ENCODE data around the gene DHX58.

Gene DHX58

DNA sequence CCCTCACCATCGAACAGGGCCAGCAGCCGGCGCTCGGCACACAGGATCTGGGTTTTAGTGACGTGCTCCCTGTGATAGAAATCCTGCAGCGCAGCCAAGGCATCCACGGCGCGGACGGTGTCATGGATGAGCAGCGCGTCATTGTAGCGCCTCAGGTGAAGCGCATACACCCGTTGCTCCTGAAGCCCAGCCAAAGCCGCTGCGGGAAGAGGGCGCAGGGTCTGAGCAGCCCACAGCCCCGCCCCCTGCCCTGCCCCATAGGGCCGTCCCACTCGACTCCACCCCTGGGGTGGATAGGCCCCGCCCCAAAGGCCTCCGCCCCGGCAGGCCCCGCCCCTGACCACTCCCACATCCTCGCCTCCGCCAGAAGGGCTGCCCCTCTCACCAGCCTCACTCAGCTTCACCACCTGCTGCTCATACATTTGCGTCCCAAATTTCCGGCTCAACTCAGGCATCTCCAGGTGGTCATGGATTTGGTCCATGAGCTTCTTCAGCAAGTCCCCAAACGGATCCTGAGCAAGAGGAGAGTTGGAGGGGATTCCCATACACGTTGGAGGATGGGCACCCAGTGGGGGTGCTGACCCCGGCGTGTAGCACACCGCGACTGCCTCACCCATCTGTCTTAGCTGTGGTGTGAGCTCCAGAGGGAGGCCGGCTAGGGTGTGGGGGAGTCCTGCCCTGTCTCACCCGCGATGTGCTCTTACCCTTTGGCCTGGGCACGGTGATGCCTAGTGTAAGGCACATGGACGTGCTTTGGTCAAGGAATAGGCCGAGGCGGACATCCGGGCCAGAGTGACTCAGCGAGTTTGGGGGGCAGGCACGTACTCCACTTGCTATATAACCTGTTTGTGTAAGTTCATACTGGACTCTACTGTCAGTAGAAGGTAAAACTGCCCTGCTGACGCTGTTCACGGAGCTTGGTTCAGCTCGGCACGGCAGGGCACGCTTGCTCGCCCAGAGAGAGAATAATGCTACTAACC, 4.6 kb downstream of the DHX58 start:
- DNase-seq (ENCODE audit: low read depth) = peak; percentile 87
- TF ChIP-seq CTCF (IDR thresholded peaks at IDR 0.05; ENCODE audit: insufficient read depth, low read depth, low read length, missing control alignments) = no peak
- no peak overlapping the region for H3K4me3 ChIP-seq (ENCODE audit: low read depth, low read length)

- DNase-seq (ENCODE audit: low read depth) = no peak
- no peak for TF ChIP-seq CTCF (IDR thresholded peaks at IDR 0.05; ENCODE audit: insufficient read depth, low read depth, low read length, missing control alignments)
- H3K4me3 ChIP-seq (ENCODE audit: low read depth, low read length) = no peak overlapping the region
Observed at GRCh38 chr17:42107124-42107523, 5.4 kb downstream of the DHX58 start.

GRCh38 chr17:42106009-42106408, 6.5 kb downstream of the DHX58 start:
- TF ChIP-seq CTCF (IDR thresholded peaks at IDR 0.05; ENCODE audit: insufficient read depth, low read depth, low read length, missing control alignments) = no peak
- H3K4me3 ChIP-seq (ENCODE audit: low read depth, low read length) = no peak overlapping the region
- DNase-seq (ENCODE audit: low read depth) = no peak

- TF ChIP-seq CTCF (IDR thresholded peaks at IDR 0.05; ENCODE audit: insufficient read depth, low read depth, low read length, missing control alignments) = no peak
- DNase-seq (ENCODE audit: low read depth) = no peak
- H3K4me3 ChIP-seq (ENCODE audit: low read depth, low read length) = no peak overlapping the region
Observed at GRCh38 chr17:42104264-42104663, 8.2 kb downstream of the DHX58 start.

GRCh38 chr17:42103221-42103954, 9.1 kb downstream of the DHX58 start:
- H3K4me3 ChIP-seq (ENCODE audit: low read depth, low read length) = no peak overlapping the region
- no peak for TF ChIP-seq CTCF (IDR thresholded peaks at IDR 0.05; ENCODE audit: insufficient read depth, low read depth, low read length, missing control alignments)
- DNase-seq (ENCODE audit: low read depth) = no peak

DNA sequence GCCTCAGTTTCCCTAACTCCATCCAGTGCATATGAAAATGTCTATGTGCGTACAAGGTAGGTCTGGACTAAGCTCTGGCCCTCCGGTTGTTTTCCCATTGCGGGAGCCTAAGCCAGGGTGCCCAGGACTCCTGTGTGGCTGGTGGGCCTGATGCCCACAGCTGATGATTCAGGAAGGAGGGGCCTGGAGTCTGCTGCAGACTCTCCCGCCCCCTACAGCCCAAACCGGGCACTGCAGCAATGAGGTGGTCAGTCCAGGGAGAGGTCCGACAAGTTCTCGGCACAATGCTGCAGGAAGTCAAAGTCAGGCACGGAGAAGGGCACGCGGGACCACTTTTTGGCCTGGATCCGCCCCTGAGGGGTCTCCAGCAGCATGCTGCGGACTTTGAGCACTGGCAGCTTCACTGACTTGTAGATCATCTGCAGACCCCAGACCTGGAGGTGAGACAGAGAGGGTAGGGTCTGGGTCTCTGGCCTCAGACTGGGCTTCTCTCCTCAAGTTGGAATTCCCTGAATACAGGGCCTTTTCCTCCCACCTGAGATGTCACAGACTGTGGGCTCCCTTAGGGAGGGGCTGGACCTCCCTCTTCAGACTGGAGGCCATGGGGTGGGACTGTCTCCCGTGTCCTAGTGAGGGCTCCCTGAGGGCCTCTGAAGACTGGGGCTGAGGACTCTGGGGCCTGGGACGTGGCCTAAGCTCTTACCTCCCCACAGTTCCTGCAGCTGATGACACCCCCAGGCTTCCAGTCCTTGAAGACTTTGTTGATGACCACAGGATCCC, 10.8 kb downstream of the DHX58 start:
- H3K4me3 ChIP-seq (ENCODE audit: low read depth, low read length) = no peak overlapping the region
- TF ChIP-seq CTCF (IDR thresholded peaks at IDR 0.05; ENCODE audit: insufficient read depth, low read depth, low read length, missing control alignments) = peak; percentile 93
- peak; percentile 76 for DNase-seq (ENCODE audit: low read depth)

Data from GM12865 (cell line).